ENCODE measurements around the gene OR52E4.

DNA sequence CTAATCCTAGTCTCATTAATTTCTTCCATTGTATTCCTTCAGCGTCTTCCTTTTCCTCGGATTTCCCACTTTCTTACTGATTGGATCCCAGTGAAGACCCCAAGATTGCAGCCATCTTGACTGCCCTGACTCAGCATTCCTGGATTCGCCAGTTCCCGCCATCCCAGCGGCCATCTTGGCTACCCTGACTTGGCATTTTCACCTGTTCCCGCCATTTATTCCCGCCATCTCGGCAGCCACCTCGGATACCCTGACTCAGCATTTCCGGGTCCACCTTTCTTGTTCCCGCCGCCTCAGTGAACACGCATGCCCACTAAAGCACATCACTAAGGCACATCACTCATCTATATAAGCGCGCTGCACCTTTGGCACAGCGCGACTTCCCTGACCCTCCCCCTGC is 47.8 kb downstream of the OR52E4 start:
- TF ChIP-seq CTCF (IDR thresholded peaks at IDR 0.05; ENCODE audit: low read length) (no peak), EZH2 (optimal IDR thresholded peaks at IDR 0.05; ENCODE audit: low read depth, low read length) (no peak), EZH2phosphoT487 (IDR thresholded peaks at IDR 0.05; ENCODE audit: low read length) (no peak)
